ENCODE data around the gene DCLK3. TPM values are rescaled to one million over a fixed set of nuclear protein-coding genes. Genes with fewer than 3 reads are reported as not detected.

DCLK3 gene
- total RNA-seq, 2 donors from 2014 or later = 0.08 to 0.15 TPM

DNA sequence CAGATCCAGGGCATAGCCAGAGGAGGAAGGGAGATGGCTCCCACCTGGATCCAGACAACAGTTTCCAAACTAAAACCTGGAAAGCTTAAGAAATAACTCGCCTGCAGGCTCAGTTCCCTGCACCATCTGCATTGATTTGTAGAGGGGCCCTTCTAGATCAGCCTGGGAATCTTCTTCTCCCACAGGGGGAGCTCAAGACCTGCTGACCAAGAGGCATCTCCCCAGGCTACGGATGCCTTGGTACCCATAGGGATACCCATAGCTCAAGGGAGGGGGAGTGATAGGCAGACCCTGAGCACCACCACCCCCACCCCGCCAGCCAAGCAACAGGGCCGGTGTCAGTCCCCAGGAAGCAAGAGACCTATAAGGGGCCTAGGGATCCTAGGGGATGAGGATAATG is 28.0 kb upstream of the DCLK3 start:
- Histone ChIP-seq H3K9me3 (no peaks in the 10 kb centered on the region), H3K4me1 (no peaks in the 10 kb centered on the region), H3K36me3 (no peaks in the 10 kb centered on the region), H3K4me3 (no peak overlapping the region), H3K27ac (no peak overlapping the region), H3K27me3 (no peaks in the 10 kb centered on the region)
- DNase-seq (ENCODE audit: low spot score) = no peak
- TF ChIP-seq, protein P1, sequence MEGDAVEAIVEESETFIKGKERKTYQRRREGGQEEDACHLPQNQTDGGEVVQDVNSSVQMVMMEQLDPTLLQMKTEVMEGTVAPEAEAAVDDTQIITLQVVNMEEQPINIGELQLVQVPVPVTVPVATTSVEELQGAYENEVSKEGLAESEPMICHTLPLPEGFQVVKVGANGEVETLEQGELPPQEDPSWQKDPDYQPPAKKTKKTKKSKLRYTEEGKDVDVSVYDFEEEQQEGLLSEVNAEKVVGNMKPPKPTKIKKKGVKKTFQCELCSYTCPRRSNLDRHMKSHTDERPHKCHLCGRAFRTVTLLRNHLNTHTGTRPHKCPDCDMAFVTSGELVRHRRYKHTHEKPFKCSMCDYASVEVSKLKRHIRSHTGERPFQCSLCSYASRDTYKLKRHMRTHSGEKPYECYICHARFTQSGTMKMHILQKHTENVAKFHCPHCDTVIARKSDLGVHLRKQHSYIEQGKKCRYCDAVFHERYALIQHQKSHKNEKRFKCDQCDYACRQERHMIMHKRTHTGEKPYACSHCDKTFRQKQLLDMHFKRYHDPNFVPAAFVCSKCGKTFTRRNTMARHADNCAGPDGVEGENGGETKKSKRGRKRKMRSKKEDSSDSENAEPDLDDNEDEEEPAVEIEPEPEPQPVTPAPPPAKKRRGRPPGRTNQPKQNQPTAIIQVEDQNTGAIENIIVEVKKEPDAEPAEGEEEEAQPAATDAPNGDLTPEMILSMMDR (IDR thresholded peaks at IDR 0.05) = peak in 1 of 2 donors; percentile 45

GRCh38 chr3:36790765-36791164 is 26.4 kb upstream of the DCLK3 start:
- Histone ChIP-seq H3K4me1 (no peaks in the 10 kb centered on the region), H3K4me3 (no peak overlapping the region), H3K27ac (no peak overlapping the region), H3K27me3 (no peaks in the 10 kb centered on the region), H3K36me3 (no peaks in the 10 kb centered on the region), H3K9me3 (no peaks in the 10 kb centered on the region)
- TF ChIP-seq, protein P1 (IDR thresholded peaks at IDR 0.05) = no peak
- DNase-seq (ENCODE audit: low spot score) = no peak

DNA sequence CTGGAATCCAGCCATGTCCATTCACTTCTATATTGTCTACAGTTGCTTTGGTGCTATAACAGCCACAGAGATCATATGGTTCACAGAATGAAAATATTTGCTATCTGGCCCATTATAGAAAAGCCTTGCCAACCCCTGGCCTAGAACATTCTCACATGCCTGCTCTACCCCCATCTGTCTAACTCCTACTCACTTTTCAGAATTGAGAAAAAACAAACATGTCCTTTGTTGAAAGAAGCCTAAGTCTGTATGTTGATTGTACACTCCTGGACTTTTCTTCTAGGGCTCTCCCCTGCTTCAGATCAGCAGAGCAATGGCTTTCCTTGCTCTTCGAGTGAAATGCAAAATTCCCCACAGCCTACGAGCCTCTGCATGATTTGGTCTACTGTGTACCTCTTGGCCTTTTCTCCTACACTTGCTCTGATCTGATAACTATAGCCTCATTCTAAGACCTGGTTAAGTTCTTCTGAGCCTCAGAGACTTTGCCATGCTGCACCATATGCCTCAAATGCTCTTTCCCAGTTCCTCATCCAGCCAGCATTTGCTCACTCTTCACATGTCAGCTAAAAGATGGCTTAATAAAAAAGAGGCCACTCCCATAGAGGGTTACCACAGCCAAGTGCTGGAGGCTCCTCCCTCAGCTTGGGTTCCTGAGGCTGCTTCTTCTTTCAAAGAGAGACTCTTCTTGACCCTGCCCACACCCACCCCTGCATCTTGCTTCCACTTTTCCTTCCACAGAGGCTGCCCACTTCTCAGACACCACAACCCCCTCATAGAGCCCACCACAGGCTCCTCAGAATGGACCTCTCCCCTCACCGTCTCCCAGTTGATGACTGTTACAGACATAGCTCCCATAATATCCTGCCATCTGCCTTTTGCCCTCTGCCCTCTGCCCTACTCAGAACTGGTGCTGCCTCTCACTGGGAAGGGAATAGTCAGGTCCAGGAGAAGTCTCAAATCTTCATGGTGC is 22.9 kb upstream of the DCLK3 start:
- Histone ChIP-seq H3K4me3 (no peak overlapping the region), H3K27me3 (no peaks in the 10 kb centered on the region), H3K36me3 (no peaks in the 10 kb centered on the region), H3K27ac (no peak overlapping the region), H3K4me1 (no peaks in the 10 kb centered on the region), H3K9me3 (no peaks in the 10 kb centered on the region)
- TF ChIP-seq, protein P1 (IDR thresholded peaks at IDR 0.05) = no peak
- no peak for DNase-seq (ENCODE audit: low spot score)

GRCh38 chr3:36784138-36784635 is 19.8 kb upstream of the DCLK3 start:
- Histone ChIP-seq H3K4me3 (no peak overlapping the region), H3K9me3 (no peaks in the 10 kb centered on the region), H3K27me3 (no peaks in the 10 kb centered on the region), H3K27ac (no peak overlapping the region), H3K36me3 (no peaks in the 10 kb centered on the region), H3K4me1 (no peaks in the 10 kb centered on the region)
- TF ChIP-seq, protein P1 (IDR thresholded peaks at IDR 0.05) = no peak
- DNase-seq (ENCODE audit: low spot score) = no peak

DNA sequence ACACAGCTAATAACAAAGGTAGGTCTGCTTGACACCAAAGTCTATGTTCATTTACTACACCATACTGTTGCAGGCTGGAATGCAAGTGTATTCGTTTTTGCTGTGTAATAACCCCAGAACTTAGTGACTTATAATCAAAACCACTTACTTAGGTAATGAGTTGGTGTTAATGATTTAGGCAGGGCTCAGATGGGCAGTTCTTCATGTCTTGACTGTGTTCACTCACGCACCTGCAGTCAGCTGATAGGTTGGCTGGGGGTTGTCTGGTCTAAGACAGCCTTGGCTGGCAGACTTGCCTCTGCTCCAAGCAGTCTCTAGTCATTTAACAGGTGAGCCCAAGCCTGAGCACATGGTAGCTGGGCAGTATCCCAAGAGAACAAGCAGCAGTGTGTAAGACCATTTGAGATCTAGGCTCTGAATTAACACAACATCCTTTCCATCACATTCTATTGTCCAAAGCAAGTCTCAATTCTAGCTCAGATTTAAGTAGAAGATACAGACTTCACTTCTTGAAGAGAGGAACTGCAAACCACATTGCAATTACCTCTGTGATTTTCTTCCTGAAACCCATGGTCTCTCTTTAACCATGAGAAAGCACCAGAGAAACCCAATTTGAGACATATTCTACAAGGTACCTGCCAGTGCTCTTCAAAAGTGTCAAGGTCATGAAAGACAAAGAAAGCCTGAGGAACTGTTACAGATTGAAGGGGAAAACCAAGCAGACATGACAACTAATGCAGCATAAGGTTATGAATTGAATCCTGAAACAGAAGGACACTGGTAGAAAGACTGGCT is 13.3 kb upstream of the DCLK3 start:
- Histone ChIP-seq H3K4me3 (no peak overlapping the region), H3K27me3 (no peaks in the 10 kb centered on the region), H3K36me3 (no peaks in the 10 kb centered on the region), H3K4me1 (no peaks in the 10 kb centered on the region), H3K9me3 (no peaks in the 10 kb centered on the region), H3K27ac (no peak overlapping the region)
- TF ChIP-seq, protein P1 (IDR thresholded peaks at IDR 0.05) = no peak
- DNase-seq (ENCODE audit: low spot score) = no peak
